ENCODE measurements around the gene ZDHHC11. TPM values are rescaled to one million over a fixed set of nuclear protein-coding genes. Genes with fewer than 3 reads are reported as not detected.
"Not testable (repeated sequence)": the region's sequence is repeated elsewhere in the genome, so short reads cannot be mapped to it uniquely, and the experiment has no call there.

Gene ZDHHC11
- polyA plus RNA-seq, 2 donors = 2.4 to 4.0 TPM

- WGBS, 2 donors = 94 to 100% methylated on average over 5 to 8 of the region's 18 CpGs
- H3K27ac ChIP-seq (ENCODE audit: low read depth in 2 of 2, low read length in 1 of 2) = not testable (repeated sequence)
These were observed 3.6 kb downstream of the ZDHHC11 start for GRCh38 chr5:847212-847611.

GRCh38 chr5:846602-847091 is 4.1 kb downstream of the ZDHHC11 start:
- not testable (repeated sequence) for H3K9me3 ChIP-seq (ENCODE audit: control insufficient read depth in 2 of 2, insufficient read depth in 1 of 2, low read depth in 1 of 2, low read length in 1 of 2); H3K4me3 ChIP-seq (ENCODE audit: low read depth in 1 of 2, low read length in 2 of 2); H3K27ac ChIP-seq (ENCODE audit: low read depth in 2 of 2, low read length in 1 of 2); H3K36me3 ChIP-seq (ENCODE audit: control insufficient read depth in 2 of 2, insufficient read depth in 2 of 2, low read length in 1 of 2); H3K27me3 ChIP-seq (ENCODE audit: control insufficient read depth in 1 of 2, insufficient read depth in 2 of 2, low read length in 2 of 2)
- H3K4me1 ChIP-seq (ENCODE audit: control insufficient read depth in 2 of 2, insufficient read depth in 2 of 2, low read length in 1 of 2) = peaks cover 0 to 13% of the 10 kb centered on the region in 2 donors
- WGBS, 2 donors = 82 to 83% methylated on average over 18 of the region's 18 CpGs

More at GRCh38 chr5:847212-847611, 3.6 kb downstream of the ZDHHC11 start:
- peaks cover 0 to 13% of the 10 kb centered on the region in 2 donors for H3K4me1 ChIP-seq (ENCODE audit: control insufficient read depth in 2 of 2, insufficient read depth in 2 of 2, low read length in 1 of 2)
- not testable (repeated sequence) for H3K36me3 ChIP-seq (ENCODE audit: control insufficient read depth in 2 of 2, insufficient read depth in 2 of 2, low read length in 1 of 2); H3K27me3 ChIP-seq (ENCODE audit: control insufficient read depth in 1 of 2, insufficient read depth in 2 of 2, low read length in 2 of 2); H3K9me3 ChIP-seq (ENCODE audit: control insufficient read depth in 2 of 2, insufficient read depth in 1 of 2, low read depth in 1 of 2, low read length in 1 of 2); H3K4me3 ChIP-seq (ENCODE audit: low read depth in 1 of 2, low read length in 2 of 2)

GRCh38 chr5:845676-846601 is 4.8 kb downstream of the ZDHHC11 start:
- not testable (repeated sequence) for H3K4me3 ChIP-seq (ENCODE audit: low read depth in 1 of 2, low read length in 2 of 2); H3K27me3 ChIP-seq (ENCODE audit: control insufficient read depth in 1 of 2, insufficient read depth in 2 of 2, low read length in 2 of 2); H3K9me3 ChIP-seq (ENCODE audit: control insufficient read depth in 2 of 2, insufficient read depth in 1 of 2, low read depth in 1 of 2, low read length in 1 of 2); H3K27ac ChIP-seq (ENCODE audit: low read depth in 2 of 2, low read length in 1 of 2); H3K36me3 ChIP-seq (ENCODE audit: control insufficient read depth in 2 of 2, insufficient read depth in 2 of 2, low read length in 1 of 2)
- 85 to 87% methylated on average over 23 to 25 of the region's 35 CpGs for WGBS, 2 donors
- peaks cover 0 to 13% of the 10 kb centered on the region in 2 donors for H3K4me1 ChIP-seq (ENCODE audit: control insufficient read depth in 2 of 2, insufficient read depth in 2 of 2, low read length in 1 of 2)

- H3K9me3 ChIP-seq (ENCODE audit: control insufficient read depth in 2 of 2, insufficient read depth in 1 of 2, low read depth in 1 of 2, low read length in 1 of 2); H3K27me3 ChIP-seq (ENCODE audit: control insufficient read depth in 1 of 2, insufficient read depth in 2 of 2, low read length in 2 of 2); H3K27ac ChIP-seq (ENCODE audit: low read depth in 2 of 2, low read length in 1 of 2); H3K4me3 ChIP-seq (ENCODE audit: low read depth in 1 of 2, low read length in 2 of 2); H3K36me3 ChIP-seq (ENCODE audit: control insufficient read depth in 2 of 2, insufficient read depth in 2 of 2, low read length in 1 of 2): not testable (repeated sequence)
- peaks cover 3 to 16% of the 10 kb centered on the region in 2 donors for H3K4me1 ChIP-seq (ENCODE audit: control insufficient read depth in 2 of 2, insufficient read depth in 2 of 2, low read length in 1 of 2)
- WGBS, 2 donors = 86 to 89% methylated on average over 14 to 17 of the region's 21 CpGs
These were observed 5.6 kb downstream of the ZDHHC11 start for GRCh38 chr5:845031-845675.

DNA sequence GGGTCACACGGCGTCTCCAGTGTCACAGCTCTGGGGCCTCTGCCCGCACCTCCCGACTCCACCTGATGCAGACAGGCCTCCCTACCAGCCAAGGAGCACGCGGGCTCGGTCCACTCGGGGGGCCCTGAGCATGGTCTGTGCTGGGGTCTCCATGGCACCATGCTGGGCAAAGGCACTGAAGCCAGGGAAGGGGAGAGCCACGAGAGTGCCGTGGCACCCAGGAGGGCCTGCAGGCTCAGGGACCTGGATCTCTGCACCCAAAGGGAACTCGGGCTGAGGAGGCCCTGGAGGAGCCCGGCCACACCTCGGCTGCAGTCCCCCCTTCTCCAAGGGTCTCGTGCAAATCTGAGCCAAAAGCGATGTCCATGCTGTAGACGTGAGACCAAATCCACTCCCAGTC is 6.4 kb downstream of the ZDHHC11 start:
- H3K27ac ChIP-seq (ENCODE audit: low read depth in 2 of 2, low read length in 1 of 2); H3K36me3 ChIP-seq (ENCODE audit: control insufficient read depth in 2 of 2, insufficient read depth in 2 of 2, low read length in 1 of 2); H3K4me3 ChIP-seq (ENCODE audit: low read depth in 1 of 2, low read length in 2 of 2); H3K4me1 ChIP-seq (ENCODE audit: control insufficient read depth in 2 of 2, insufficient read depth in 2 of 2, low read length in 1 of 2); H3K27me3 ChIP-seq (ENCODE audit: control insufficient read depth in 1 of 2, insufficient read depth in 2 of 2, low read length in 2 of 2); H3K9me3 ChIP-seq (ENCODE audit: control insufficient read depth in 2 of 2, insufficient read depth in 1 of 2, low read depth in 1 of 2, low read length in 1 of 2): not testable (repeated sequence)
- 91 to 93% methylated on average over 12 to 14 of the region's 16 CpGs for WGBS, 2 donors

GRCh38 chr5:843926-844325 is 6.9 kb downstream of the ZDHHC11 start:
- not testable (repeated sequence) for H3K9me3 ChIP-seq (ENCODE audit: control insufficient read depth in 2 of 2, insufficient read depth in 1 of 2, low read depth in 1 of 2, low read length in 1 of 2); H3K4me3 ChIP-seq (ENCODE audit: low read depth in 1 of 2, low read length in 2 of 2); H3K27me3 ChIP-seq (ENCODE audit: control insufficient read depth in 1 of 2, insufficient read depth in 2 of 2, low read length in 2 of 2); H3K36me3 ChIP-seq (ENCODE audit: control insufficient read depth in 2 of 2, insufficient read depth in 2 of 2, low read length in 1 of 2); H3K4me1 ChIP-seq (ENCODE audit: control insufficient read depth in 2 of 2, insufficient read depth in 2 of 2, low read length in 1 of 2); H3K27ac ChIP-seq (ENCODE audit: low read depth in 2 of 2, low read length in 1 of 2)
- 82 to 91% methylated on average over 20 to 22 of the region's 22 CpGs for WGBS, 2 donors

DNA sequence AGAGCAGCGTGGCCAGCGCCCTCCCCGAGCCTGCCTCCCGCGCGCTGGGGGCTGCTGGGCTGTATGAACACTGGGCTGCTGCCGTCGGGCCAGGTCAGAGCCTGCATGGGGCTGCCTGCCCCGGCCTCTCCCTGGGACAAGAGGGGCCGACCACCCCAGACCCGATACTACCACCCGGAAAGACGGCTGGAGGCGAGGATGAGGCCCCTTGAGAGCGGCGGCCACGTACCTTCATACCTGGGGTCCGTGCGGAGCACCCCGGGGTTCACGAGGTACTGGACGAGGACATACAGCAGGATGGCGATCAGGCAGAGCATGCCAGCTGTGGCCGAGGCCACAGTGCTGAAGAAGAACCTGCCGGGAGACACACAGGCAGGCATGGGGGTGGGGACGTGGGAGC is 7.4 kb downstream of the ZDHHC11 start:
- not testable (repeated sequence) for H3K27ac ChIP-seq (ENCODE audit: low read depth in 2 of 2, low read length in 1 of 2); H3K36me3 ChIP-seq (ENCODE audit: control insufficient read depth in 2 of 2, insufficient read depth in 2 of 2, low read length in 1 of 2); H3K27me3 ChIP-seq (ENCODE audit: control insufficient read depth in 1 of 2, insufficient read depth in 2 of 2, low read length in 2 of 2); H3K4me1 ChIP-seq (ENCODE audit: control insufficient read depth in 2 of 2, insufficient read depth in 2 of 2, low read length in 1 of 2); H3K4me3 ChIP-seq (ENCODE audit: low read depth in 1 of 2, low read length in 2 of 2); H3K9me3 ChIP-seq (ENCODE audit: control insufficient read depth in 2 of 2, insufficient read depth in 1 of 2, low read depth in 1 of 2, low read length in 1 of 2)
- WGBS, 2 donors = 90 to 94% methylated on average over 13 to 18 of the region's 26 CpGs

DNA sequence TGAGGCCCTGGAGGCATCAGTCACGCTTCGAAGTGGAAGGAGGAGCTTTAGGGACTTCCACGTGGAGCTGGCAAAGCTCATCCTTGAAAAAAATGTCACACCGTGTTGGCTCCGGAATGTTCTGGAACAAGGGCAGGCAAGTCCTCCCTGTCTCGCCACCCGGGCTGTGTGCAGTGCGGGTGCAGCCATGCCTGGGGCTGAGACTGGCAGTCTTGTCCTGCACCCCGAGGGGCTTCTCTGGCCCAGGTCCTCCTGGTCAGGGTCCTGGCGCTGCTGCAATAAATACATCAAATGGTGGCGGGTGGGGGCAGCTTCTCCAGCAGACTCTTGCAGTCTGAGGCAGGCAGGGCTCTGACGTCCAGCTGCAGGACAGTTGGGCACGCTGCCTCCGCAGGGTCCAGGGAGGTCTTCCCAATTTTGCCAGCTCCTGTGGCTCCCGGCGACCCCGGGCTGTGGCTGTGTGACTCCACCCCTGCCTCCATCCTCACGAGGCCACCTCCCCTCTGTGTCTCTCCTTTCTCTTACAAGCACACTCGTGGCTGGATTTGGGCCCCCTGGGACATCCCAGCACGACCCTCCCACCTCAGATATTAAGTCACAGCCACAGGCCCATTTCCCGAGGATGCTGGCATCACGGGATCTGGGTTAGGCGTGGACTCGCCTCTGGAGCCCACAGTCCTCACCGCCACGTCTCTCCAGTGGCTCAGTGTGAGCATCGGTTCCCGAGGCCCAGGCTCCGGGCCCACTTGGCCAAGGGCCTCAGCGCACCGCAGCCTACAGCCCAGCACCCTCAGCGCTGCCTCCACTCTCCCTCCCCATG is 8.2 kb downstream of the ZDHHC11 start:
- not testable (repeated sequence) for H3K9me3 ChIP-seq (ENCODE audit: control insufficient read depth in 2 of 2, insufficient read depth in 1 of 2, low read depth in 1 of 2, low read length in 1 of 2); H3K36me3 ChIP-seq (ENCODE audit: control insufficient read depth in 2 of 2, insufficient read depth in 2 of 2, low read length in 1 of 2); H3K4me3 ChIP-seq (ENCODE audit: low read depth in 1 of 2, low read length in 2 of 2); H3K27me3 ChIP-seq (ENCODE audit: control insufficient read depth in 1 of 2, insufficient read depth in 2 of 2, low read length in 2 of 2); H3K27ac ChIP-seq (ENCODE audit: low read depth in 2 of 2, low read length in 1 of 2); H3K4me1 ChIP-seq (ENCODE audit: control insufficient read depth in 2 of 2, insufficient read depth in 2 of 2, low read length in 1 of 2)
- 88 to 90% methylated on average over 27 to 29 of the region's 32 CpGs for WGBS, 2 donors

GRCh38 chr5:841531-842401 is 9.0 kb downstream of the ZDHHC11 start:
- not testable (repeated sequence) for H3K27me3 ChIP-seq (ENCODE audit: control insufficient read depth in 1 of 2, insufficient read depth in 2 of 2, low read length in 2 of 2); H3K4me3 ChIP-seq (ENCODE audit: low read depth in 1 of 2, low read length in 2 of 2); H3K27ac ChIP-seq (ENCODE audit: low read depth in 2 of 2, low read length in 1 of 2); H3K9me3 ChIP-seq (ENCODE audit: control insufficient read depth in 2 of 2, insufficient read depth in 1 of 2, low read depth in 1 of 2, low read length in 1 of 2); H3K36me3 ChIP-seq (ENCODE audit: control insufficient read depth in 2 of 2, insufficient read depth in 2 of 2, low read length in 1 of 2); H3K4me1 ChIP-seq (ENCODE audit: control insufficient read depth in 2 of 2, insufficient read depth in 2 of 2, low read length in 1 of 2)
- WGBS, 2 donors = 83 to 87% methylated on average over 14 of the region's 15 CpGs
